Stimulated activated CD8-positive, alpha-beta memory T cell treated with anti-CD3 and anti-CD28 coated beads, Interleukin-15, amount 100 ng/mL, for 1 hour (primary cell): ENCODE results near the gene ANO6.

Experiments
- DNase-seq: peaks from one replicate; pipeline ENCODE4 v3.0.0-alpha.2; 2020; ENCODE audit warnings: low read depth

The ANO6 gene

DNA sequence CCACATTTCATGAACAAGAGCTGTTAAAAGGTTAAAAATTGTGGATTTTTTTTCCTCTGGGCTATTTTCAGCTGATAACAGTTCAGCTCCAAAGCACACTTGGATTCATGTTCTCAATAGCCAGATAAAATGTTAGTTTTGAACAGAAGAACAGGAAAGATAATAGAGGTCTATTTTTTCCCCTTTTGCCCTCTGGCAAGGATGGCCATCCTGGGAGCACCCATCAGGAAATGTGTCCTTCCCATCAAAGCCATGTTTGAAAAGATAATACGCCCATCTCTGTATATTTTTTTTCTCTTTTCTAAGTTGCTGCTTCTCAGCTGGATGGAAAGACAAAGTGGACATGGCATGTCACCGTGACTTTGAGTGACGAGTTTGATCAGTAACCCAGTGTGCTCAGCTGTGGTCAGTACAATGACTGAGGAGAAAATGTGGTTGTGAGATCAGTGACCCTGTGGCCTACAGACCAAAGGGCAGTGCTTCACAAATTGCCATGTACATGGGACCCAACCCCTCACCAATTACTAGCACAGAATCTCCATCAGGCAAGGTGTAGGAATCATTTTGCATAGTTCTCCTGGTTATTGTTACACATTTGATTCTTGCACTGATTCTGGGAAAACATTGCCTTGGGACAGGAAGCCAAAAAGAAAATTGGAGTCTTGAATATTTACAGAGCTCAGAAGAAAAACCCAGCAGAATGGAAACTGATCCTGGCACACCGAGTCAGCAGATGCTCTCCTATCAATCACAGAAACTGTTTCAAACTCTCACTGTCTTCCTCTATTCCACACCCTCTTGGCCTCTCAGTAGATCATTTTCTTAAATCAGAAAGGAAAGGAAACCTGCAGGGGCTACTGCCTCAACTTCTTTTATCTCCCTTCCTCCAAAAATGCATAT is 64.3 kb downstream of the ANO6 start:
- no peak for DNase-seq

DNA sequence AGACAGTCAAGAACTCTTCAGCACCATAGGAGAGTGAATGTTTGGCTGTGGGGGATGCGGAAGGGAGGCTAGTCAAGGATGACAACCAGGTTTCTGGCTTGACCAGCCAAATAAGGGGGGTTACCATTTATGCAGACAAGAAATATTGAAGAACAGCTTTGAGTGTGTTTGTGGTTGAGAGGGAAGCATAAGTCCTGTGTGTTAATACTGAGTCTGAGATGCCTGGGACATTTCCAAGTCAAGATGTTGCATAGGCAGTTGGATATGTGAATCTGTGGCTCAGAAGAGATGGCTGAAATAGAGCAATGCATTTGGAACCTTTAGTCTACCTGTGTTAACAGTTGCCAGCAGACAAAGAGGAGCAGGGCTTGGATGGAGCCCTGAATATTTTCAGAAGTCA is 66.1 kb downstream of the ANO6 start:
- DNase-seq: no peak

DNA sequence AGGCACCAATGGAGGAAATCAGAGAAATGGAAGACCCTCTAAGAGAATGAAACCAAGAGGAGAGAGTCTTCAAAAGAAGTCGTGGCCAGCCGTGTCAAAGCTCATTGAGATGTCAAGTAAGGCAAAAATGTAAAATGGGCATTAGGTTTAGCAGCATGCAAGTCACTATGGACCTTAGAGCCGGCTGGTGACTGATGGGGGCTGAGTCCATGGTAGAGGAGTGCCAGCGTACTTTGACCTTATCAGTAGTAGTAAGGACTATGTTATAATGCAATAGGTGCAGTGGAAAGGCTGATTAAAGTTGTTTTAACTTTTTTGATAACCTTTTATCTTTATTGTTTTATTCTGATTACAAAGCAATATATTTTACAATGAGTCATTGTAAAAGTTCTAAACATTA is 66.5 kb downstream of the ANO6 start:
- DNase-seq: no peak

DNA sequence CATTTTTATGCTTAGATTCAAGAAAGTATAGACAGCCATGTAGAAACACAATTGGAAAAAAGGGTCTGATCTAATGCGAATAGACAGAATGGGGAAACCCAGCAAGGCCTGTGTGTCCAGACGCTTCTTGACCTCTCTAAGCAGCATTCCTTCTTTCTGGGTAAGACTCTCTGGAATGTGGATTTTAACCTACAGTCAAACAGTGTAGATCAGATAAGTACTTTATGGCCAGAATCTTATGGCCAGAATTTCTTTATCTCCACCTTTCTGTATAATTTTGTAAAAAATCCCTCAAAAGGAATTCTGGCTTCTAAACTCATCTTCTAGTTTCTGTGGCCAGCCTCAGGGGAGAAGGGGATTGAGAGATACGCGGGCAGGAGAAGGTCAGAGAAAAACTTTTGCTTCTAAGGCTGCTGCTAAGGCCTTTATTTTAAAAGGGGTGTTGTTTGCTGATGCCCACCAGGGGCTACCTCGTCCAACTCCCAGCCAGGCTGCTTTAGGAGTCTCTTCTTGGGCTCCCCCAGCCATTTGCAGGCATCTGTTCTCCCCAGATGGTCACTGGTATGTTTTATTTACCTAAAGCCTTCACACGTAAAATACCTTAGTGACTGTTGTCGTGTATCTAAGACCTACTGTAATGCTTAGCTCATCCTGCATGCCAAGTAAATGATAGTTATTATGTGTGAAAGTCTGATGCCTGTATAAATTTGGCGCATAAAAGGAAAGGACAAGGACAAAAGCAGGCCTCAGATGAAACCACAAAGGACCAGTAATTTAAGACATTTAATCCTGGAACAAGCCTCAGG is 68.4 kb downstream of the ANO6 start:
- no peak for DNase-seq

DNA sequence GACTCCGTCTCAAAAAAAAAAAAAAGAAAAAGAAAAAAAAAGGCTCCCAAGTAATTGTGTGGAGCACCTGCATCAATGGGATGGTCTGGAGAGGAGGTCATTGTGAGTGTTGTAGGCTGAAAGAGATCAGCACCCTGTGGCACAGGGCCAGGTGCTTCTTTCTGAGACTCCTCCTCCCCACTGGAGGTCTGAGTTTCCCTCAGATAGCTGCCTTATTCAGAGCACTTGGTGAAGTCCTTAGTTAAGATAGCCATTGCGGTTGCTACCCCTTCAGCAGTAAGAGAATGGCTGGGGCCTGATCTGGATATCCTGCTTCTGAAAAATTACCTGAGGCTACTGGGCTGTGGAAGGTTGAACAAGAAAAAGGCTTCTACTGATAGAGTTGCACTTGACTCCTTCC is 69.8 kb downstream of the ANO6 start:
- no peak for DNase-seq

DNA sequence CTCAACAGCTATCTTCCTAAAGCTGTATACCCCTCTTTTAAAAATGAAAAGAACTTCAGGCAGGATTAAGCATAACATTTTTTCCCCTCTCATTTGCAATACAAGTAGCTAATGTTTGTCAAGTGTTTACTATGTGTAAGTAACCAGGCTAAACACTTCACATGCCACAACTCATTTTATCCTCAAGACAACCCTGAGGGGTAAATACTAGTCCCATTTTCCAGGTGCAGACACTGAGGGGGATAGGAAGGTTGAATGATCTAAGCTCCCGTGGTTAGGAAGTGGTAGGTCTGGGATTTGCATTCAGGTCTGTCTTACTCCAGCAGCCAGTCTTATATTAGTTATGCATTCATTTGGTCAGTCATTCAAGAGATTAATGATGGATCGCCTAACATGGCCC is 70.7 kb downstream of the ANO6 start:
- no peak for DNase-seq

DNA sequence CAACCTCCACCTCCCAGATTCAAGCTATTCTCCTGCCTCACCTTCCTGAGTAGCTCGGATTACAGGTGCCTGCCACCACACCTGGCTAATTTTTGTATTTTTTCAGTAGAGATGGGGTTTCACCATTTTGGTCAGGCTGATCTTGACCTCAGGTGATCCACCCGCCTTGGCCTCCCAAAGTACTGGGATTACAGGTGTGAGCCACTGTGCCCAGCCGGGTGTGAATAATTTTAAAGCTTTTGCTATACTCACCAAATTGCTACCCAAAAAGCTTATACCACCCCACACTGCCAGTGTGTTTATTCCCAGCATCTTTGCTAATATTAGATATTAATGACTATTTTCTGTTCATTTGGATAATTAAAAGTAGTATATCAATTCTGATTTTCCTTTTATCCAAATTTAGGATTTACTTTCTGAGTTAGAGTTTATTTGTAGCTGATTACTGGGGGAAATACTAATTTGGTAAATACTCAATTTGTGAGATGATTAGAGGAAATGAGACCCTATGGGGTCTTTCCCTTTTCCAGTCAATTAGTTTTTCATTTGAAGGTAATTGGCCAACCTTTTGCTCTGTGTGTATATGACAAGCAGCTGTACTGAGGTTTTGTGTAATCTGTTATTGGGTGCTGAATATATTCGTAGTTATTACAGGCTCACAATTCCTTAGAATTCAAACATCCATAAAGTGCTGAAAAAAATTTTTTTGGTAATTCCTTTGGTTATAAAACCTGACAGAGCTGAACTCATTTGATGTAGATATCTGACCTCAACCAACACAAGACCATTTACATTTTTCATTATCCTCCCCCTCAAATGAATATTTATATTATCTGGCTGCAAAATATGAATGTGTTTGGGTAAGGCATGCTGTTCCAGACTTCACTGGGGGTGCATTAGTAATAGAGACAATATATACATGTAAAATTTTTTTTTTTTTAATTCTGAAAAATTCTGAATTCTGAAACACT is 73.6 kb downstream of the ANO6 start:
- no peak for DNase-seq

DNA sequence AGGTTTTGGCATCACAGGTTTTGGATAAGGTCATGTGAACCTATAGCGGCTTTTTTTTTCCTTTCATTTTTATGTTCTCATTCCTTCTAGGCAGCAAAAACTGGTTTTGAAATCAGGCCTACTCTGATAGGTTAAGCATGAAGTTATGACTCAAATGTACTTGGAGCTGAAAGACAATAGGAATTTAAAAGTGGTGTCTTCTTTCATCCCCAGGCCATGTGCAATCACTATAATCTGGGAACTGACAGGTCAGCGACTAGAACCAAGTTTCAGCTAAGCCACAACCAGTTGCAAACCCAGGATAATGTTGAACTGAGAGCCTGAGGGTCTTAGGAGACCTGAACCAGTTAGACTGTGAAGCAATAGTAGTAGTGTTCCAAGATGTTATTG is 74.3 kb downstream of the ANO6 start:
- DNase-seq: no peak

DNA sequence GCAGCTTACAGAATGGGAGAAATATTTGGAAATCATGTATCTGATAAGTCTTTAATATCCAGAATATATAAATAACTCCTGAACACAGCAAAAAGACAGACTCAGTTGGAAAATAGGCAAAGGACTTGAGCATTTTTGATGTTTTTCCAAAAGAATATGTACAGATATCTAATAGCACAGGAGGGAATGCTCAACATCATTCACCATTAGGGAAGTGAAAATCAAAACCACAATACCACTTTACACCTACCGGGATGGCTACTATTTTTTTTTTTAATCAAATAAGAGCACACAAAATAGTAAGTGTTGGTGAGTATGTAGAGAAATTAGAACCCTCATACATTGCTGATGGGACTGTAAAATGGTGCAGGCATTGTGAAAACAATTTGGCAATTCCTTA is 75.6 kb downstream of the ANO6 start:
- DNase-seq: no peak

DNA sequence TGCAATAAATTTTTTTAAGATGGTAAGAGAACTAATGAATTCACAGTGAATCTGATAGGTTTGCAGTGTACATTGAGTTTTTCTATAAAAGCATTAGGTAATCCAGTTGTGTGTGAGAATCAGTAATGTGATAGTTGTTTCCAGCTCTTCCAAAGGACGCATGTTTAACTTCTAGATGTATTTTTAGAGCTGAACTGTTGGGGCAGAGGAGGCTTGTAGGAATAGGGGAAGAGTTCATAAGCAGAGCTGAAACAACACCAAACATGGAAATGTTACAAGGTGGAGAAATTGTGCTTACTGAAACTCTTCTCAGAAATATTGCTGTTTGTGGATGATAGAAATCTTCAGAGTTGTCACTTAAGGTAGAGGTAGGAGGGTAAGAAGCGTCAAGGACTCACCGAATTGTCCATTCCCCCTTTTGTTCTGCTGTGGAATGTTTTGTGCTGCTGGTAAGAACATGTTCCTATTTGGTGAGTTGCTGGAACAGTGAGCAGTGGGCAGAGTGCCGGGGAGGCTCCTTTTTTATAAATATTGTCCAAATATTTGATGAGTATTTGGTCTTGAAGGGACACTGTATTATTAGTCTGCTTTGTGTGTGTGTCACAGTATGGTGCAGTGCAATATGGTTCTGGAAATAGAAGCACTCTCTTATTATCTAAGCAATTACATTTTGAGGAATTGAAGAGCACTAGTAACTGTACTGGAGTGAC is 76.7 kb downstream of the ANO6 start:
- DNase-seq: no peak

DNA sequence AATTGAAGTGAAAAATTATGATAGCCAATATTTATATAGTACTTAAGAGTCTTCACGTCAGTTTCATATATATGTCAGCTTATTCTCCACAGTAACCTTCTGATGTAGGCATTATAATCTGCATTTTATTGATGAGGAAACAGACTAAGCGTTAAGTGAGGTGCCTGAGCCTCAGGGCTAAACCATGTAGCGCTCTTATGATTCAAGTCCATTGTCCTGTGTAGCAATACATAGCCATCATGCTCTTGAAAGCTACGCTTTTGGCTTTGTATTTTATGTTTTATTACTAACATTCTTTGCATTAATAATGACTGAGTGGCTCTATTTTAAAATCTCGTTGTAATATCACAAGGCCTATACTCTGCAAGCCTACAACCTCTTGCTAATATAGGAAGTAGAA is 79.0 kb downstream of the ANO6 start:
- DNase-seq: no peak

DNA sequence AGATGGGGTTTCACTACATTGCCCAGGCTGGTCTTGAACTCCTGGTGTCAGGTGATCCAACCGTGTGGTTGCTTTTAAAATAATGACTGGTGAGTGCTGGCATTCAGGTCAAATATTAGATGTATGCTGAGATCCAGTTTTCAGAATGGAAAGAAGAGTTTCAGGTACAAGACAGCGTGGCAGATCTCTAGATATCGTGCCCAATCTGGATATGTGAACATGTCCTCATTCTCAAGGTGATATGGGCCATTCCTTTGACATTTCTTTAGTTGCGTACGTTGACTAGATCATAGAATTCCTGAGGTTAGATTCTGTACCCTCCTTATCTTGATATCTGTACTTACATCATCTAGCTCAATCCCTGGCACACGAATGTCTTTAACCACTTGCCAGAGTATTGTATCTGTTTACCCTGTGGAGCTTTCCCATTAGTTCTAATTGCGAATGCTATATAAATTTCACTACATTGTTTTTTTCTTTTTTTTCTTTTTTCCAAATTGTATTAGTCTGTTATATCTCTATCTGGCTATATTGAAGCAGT is 80.2 kb downstream of the ANO6 start:
- no peak for DNase-seq

DNA sequence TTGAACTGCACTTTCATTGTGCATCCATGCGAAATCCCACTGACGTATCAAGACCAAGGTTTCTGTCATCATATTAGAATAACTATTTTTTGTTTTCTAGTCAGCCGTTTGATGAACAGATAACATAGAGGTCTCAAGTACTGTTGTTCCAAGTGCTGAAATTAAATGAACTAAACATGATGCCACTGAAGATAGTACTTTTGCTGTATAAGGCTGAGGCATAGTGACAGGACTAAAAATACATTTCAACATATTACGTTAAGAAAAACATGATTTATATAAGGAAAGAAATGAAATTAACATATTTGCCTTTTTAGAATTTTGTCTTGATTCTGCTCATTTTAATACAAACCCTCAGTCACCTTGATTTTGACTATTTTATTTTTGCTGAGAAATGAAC is 82.2 kb downstream of the ANO6 start:
- DNase-seq: no peak

DNA sequence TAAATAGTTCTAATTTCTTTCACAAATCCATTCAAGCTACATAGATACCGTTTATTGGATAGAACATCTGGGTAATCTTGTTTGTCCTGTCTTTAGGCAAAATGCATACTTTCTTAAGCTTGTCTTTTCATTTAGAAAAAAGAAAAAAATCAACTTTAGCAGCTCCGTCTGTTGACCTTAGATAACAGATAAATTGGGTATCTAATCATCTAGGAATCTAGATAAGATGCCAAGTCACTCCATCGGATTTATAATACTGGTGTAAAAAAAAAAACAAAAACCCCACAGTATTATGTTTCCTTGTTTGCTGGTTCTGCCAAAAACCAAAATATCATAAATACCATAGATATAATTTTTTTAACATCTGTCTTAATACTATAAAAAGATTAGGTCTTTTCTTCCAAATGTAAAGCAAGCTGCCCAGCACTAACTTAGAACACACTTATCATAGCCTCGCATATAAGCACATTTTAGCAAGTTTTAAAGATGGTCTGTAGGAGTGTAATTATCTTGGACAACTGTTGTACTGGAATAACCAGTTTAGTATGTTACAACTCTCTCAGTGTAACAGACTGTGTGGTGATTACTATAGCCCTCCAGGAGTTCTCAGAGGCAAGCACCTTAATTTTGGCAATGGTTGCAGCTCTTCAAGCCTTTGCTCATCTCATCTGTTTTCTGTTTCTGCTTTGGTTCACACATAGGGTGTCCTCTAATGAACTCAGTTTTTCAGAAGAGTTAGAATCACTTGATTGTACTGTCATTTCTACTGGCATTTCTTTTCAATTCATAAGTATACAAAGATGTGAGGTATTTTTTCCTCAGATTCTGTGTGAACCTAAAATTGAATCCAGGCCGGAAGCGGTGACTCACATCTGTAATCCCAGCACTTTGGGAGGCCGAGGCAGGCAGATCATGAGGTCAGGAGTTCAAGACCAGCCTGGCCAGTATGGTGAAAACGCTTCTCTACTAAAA is 83.1 kb downstream of the ANO6 start:
- no peak for DNase-seq

DNA sequence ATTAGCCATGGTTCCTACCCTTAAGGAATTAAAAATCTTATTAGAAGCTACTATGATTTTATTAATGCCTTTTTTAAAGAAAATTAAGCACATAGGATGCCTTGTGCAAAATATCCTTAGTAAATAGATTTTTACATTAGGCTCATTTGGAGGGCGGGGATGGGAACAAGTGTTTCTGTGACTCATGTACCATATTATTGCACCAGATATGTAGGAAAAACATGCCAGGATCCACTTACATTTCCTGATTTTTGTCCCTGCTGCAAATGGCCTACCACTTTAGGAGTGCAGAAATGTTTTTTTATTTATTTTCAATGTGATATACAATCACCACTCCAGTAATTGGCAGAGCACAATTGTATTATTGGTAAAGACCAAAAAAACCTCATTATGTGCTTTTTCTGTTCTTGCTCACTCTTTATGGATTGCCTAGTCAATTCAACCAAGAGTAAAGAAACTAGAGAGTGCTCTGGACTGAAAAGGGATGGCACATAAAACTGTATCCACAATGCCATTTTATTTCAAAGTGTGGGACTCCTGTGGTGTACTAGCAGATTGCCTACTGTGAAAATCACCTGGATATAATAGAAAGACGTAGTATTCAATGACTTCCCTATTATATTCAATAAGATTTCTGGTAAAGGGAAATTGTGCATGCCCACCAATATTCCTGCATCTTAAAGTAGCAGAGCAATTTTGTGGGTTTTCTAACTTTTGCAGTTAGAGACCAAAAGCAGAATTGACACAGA is 86.9 kb downstream of the ANO6 start:
- no peak for DNase-seq

DNA sequence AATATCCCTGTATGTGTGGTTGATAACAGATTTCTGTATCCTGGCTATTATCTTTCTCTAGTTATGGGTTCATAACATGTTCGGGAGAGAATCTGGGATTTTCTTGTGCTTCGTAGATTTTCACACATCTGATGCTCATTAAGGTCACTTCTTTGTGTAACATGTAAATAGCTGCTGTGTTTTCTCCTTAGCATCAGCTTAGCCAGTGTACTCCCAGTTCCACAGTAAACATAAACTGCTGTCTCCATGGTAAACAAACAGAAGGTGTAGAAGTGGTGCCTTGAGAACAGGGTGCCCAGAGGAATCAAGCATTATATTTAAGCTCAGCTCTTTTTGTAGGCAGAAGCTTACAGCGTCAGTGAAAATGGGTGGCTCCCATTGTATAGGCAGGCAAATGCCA is 88.0 kb downstream of the ANO6 start:
- DNase-seq: no peak

DNA sequence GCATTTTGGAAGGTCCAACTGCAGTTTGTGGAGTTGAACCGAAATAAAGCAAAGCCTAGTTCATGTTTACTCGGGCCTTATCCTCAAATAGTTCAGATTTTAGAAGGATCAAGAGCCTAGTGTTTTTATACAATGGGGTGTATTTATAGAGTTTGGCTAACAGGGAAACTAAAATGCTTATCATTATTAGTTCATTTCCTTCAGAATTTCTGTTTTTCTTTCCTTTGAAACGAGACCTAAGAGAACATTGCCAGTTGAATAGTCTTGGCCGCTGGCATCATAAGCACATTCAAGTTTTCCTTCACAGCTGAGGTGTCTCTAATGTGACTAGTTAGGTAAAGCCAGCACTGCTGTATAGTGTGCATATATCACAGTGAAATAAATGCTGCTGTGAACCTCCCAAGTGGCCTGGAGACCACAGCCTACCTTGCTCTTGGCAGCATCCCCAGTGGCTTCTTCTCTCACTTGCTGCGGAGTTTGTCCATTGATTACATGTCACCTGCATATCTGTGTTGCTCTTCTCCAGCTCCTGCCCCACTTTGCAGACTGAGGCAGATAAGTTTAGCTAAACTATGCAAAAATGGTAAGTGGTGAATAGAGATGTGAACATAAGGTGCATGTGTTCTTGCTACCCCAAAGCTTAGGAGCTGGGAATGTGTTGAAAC is 88.8 kb downstream of the ANO6 start:
- no peak for DNase-seq

DNA sequence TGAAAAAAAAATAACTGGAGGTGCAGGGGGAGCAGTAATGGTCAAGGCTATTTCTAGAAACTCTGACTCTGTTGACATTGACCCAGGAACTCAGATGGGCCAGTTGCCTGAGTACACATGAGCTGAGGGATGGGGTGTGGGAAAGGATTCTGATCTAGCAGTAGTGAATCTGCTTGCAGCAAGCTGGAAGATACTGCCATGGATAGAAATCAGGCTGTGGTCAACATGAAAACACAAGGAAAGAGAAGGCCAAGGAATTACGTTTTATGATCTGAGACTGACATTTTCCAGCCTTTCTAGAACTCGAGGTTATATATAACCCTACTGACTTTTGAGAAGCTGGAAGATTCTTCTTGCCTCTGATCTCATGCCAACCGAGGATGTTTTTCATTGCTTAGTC is 90.0 kb downstream of the ANO6 start:
- DNase-seq: no peak
